ENCODE data around the gene CPT1B.
"Not testable (repeated sequence)": the region's sequence is repeated elsewhere in the genome, so short reads cannot be mapped to it uniquely, and the experiment has no call there.

The CPT1B gene

DNA sequence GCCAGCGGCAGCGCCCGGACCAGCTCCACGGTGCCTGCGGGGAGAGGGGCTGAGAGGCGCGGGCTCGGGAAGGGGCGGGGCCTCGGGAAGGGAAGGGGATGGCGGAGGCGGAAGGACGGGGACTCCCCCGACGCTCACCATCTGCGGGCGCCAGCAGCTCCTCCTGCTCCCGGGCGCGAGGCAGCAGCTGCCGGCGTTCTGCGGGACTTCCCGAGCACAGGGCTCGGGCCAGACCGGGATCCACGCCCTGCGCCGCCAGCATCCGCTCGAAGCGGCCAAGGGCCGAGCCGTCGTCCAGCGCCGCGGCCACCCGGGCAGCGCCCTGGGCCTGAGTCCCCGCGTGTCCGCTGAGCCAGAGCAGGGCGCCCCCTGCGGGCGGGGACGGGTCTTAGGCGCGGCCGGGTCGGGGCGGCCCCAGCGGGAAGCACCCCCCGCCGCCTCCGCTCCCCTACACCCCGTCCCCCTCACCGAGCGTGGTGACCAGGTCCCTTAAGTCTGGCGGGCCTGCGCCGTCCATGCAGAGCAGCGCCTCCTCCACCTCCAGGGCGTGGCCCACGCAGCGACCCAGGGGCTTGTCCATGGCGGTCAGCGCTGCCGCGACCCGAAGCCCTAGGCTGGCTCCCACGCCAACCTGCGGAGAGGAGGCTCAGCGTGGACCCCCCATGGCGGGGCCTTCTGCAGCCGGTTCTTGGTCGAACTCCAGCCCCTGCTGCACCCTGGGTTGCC is 52.0 kb downstream of the CPT1B start:
- DNase-seq, result peak; percentile 77

- no peak for DNase-seq
Observed at GRCh38 chr22:50525858-50526107, 52.4 kb downstream of the CPT1B start.

GRCh38 chr22:50525104-50525857 is 52.9 kb downstream of the CPT1B start, which contains the start of gene SCO2:
TSS of gene SCO2 (minus strand) at chr22:50525598. CDS start at chr22:50524411, 1,187 bp downstream.
- DNase-seq, result peak; percentile 96

DNA sequence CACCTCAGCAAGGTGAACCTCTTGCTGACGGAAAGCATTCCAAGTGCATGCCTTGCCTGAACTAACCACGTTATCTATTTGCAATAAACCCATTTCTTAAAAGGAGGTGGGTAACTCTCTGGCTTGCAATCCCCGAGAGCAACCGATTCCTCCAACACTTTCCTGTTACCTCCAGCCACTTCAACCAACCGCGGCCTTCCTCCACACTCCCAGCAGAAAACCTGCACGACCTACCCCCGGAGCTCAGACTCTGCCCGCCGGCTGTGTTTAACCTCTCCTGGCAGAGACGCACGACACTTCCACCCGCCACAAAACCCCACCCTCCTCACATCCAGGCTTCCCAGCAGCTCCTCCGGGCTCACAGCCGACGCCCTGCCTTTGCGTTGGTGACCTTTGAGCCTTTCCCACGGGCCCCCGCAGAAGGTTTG is 53.5 kb downstream of the CPT1B start:
- DNase-seq, result no peak

DNA sequence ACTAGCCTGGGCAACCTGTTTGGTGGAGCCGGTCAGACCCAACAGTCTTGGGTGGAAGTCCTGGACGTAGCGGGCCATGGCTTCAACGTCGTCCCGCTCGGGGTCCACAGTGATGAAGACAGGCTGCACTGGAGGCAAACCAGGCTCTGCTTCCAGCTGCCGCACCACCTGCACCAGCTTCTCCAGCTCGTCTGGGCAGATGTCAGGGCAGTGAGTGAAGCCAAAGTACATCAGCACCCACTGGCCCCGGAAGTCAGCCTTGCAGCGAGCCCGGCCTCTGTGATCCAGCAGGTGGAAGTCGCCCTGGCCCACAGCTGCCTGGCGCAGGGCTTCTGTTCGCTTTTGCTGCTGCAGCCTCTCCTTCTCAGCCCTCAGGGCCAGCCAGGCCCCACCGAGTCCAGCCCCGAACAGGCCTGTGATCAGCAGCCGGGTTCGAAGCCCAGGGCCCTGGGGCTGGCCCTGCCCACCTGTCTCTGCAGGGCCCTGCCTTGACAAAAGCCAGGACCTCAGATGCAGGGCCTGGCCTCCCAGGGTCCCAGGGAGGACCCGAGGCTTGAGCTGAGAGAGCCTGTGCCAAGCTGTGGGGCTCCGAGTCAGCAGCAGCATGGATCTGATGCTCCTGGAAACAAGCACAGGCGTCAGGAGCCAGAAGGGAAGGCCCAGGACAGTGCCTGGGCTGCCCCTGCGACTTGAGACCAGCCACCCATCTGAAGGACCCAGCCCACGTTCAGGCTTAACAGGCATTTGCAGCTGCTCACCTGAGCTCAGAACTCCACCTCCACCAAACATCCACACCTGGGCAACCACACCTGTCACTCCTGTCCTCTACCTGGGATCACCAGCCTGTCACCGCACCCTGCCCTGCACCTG is 54.2 kb downstream of the CPT1B start:
- no peak for DNase-seq

DNA sequence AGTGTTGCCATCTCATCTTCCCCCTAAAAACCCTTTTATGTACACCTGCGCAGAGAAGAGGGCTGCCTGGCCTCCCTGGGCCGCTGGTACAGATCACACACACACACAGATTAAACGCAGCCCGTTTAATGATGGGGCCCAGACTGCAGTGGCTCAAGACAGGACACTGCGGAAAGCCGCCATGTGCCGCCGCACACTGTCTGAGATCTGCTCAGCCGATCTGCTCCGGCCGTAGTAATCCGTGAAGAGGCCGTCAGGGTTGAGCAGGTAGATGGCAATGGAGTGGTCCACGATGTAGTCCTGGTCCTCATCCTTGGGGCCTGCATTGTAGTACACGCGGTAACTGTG is 54.8 kb downstream of the CPT1B start:
- DNase-seq, result no peak

- no peak for DNase-seq
Observed at GRCh38 chr22:50522806-50523438, 55.3 kb downstream of the CPT1B start.

DNA sequence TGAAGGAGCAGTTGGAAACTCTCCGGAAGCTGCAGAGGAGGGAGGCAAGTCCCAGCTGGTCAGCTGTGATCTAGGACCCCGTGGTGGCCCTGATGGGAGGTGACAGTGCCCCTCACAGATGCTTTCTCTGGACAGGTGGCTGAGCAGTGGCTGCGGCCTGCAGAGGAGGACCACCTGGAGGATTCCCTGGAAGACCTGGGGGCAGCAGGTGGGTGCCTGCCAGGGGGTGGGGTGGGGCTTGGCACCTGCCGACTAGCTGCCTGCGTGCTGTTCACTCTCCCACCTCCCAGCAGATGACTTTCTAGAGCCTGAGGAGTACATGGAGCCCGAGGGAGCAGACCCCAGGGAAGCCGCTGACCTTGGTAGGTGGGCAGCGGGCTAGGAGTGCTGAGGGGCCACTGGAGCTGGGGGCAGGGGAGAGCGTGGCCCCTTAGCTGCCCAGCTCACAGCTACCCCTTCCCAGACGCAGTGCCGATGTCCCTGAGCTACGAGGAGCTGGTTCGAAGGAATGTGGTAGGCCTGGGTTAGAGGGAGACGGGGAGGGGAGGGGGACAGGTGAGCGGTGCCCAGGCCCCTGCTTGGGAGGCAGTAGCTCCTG is 55.9 kb downstream of the CPT1B start:
- no peak for DNase-seq

DNA sequence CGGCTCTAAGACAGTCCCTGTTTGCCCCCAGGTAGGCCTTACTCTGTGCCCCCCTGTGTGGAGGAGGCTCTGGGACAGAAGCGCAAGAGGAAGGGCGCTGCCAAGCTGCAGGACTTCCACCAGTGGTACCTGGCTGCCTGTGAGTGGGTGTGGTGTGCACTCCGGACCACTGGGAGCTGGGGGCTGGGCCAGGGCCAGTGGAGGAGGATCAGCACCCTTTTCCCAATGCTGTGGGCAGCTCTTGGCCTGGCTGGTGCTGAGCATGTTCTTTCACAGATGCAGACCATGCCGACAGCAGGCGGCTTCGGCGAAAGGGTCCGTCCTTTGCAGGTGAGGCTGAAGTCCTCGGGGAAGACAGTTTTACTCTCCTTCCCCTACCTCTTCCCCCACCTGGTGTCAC is 56.5 kb downstream of the CPT1B start:
- DNase-seq, result no peak

GRCh38 chr22:50520826-50521453 is 57.3 kb downstream of the CPT1B start:
- DNase-seq, result no peak

DNA sequence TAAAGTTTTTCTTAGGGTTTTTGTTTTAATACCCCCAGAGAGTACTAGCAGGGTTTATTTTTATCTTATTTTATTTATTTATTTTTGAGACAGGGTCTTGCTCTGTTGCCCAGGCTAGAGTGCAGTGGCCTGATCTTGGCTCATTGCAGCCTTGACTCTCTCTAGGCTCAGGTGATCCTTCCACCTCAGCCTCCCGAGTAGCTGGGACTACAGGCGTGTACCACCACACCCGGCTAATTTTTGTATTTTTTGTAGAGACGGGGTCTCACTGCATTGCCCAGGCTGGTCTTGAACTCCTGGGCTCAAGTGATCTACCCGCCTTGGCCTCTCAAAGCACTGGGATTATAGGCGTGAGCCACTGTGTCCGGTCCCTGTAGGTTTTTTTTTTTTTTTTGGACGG is 58.0 kb downstream of the CPT1B start:
- DNase-seq, result not testable (repeated sequence)

DNA sequence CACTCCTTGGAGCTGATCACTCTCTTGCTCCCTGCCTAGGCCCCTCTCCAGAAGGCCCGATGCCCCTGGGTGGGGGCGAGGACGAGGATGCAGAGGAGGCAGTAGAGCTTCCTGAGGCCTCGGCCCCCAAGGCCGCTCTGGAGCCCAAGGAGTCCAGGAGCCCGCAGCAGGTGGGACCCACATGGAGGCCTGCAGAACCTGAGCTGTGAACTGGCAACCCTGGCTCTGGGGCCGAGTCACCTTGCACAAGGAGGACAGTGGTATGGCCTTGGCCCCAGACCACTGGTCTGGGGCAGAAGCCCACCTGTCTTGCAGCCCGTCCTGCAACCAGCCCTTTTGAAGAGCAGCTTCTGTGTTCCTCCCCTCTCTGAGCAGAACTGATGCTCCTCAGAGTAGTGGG is 59.1 kb downstream of the CPT1B start:
- no peak for DNase-seq

Data from hematopoietic multipotent progenitor cell treated with erythropoietin and hydrocortisone succinate and interleukin-3 and kit ligand, for 8 days (in vitro differentiated cells).